Esophagus muscularis mucosa (tissue), 4 donors: ENCODE measurements around the gene RASAL1.

Experiments
- EP300 ChIP-seq: sonication (generic); formaldehyde crosslinking; IDR thresholded peaks from one replicate; pipeline ENCODE4 v1.6.1; 2017; ENCODE audit warnings: antibody characterized with exemption
- POLR2A ChIP-seq: fragments of 450-650 bp; IDR thresholded peaks from one replicate; pipeline ENCODE4 v1.6.1; 2017; ENCODE audit warnings: antibody characterized with exemption, moderate library complexity, mild to moderate bottlenecking, low read depth
- POLR2AphosphoS5 ChIP-seq, 2 donors: sonication (generic); formaldehyde crosslinking; IDR thresholded peaks; one replicate each; pipeline ENCODE4 v1.6.1; 2017; ENCODE audit warnings: antibody characterized with exemption in 2 of 2
- TF ChIP-seq, protein P1 (sequence below), 3 experiments: fragments of 200-600 bp in 2 of 3; fragments of 450-650 bp in 1 of 3; sonication (generic) in 2 of 3; IDR thresholded peaks; one replicate each; pipeline ENCODE4 v1.5.1; 2017 to 2019; ENCODE audit warnings: antibody characterized with exemption in 3 of 3, mild to moderate bottlenecking in 2 of 3, moderate library complexity in 1 of 3

GRCh38 chr12:113069149-113069548 lies 66.4 kb downstream of the RASAL1 start:
- TF ChIP-seq, protein P1, sequence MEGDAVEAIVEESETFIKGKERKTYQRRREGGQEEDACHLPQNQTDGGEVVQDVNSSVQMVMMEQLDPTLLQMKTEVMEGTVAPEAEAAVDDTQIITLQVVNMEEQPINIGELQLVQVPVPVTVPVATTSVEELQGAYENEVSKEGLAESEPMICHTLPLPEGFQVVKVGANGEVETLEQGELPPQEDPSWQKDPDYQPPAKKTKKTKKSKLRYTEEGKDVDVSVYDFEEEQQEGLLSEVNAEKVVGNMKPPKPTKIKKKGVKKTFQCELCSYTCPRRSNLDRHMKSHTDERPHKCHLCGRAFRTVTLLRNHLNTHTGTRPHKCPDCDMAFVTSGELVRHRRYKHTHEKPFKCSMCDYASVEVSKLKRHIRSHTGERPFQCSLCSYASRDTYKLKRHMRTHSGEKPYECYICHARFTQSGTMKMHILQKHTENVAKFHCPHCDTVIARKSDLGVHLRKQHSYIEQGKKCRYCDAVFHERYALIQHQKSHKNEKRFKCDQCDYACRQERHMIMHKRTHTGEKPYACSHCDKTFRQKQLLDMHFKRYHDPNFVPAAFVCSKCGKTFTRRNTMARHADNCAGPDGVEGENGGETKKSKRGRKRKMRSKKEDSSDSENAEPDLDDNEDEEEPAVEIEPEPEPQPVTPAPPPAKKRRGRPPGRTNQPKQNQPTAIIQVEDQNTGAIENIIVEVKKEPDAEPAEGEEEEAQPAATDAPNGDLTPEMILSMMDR (IDR thresholded peaks at IDR 0.05): no peak
- TF ChIP-seq POLR2AphosphoS5 (IDR thresholded peaks at IDR 0.05): no peak
- no peak for TF ChIP-seq POLR2A
- TF ChIP-seq EP300: no peak
